Measurements from ENCODE around the gene DCUN1D1. TPM values are rescaled to one million over a fixed set of nuclear protein-coding genes. Genes with fewer than 3 reads are reported as not detected.

DCUN1D1 gene
- total and polyA plus RNA-seq, 2 of the 8 experiments (the other 6 are each of a cell fraction or from before 2014, with no cell fraction given): 6.8 to 70.3 TPM

GRCh38 chr3:182959474-182960350 is 20.6 kb downstream of the DCUN1D1 start:
- H2BK15ac ChIP-seq (ENCODE audit: low read length): no peak overlapping the region
- peak overlapping the region; percentile 91 for H4K5ac ChIP-seq (ENCODE audit: insufficient read length, low read depth, low read length)
- H3K9ac ChIP-seq (replicated peaks in 1 of 4; ENCODE audit: extremely low read depth in 1 of 4, low read depth in 3 of 4, low read length in 3 of 4): no peak overlapping the region
- no peak for DNase-seq (ENCODE audit: low read depth in 1 of 2, low spot score in 2 of 2)
- H2BK12ac ChIP-seq (ENCODE audit: low read depth, low read length): no peak overlapping the region
- H3K18ac ChIP-seq (ENCODE audit: extremely low read depth, low read length): no peak overlapping the region
- H3K27me3 ChIP-seq (replicated peaks in 1 of 4; ENCODE audit: control insufficient read depth in 3 of 4, extremely low read depth in 1 of 4, insufficient read depth in 3 of 4, low read length in 3 of 4): no peaks in the 10 kb centered on the region
- ChIA-PET POLR2A (ENCODE audit: partially characterized antibody) (no interaction called here), CTCF (ENCODE audit: partially characterized antibody) (interaction anchor here (1.2 to 1.4 kb wide), 2 partner anchors 10 to 50 kb away, joined by 3 to 5 read pairs; no protein-coding TSS in a partner anchor)
- H3K4me2 ChIP-seq (ENCODE audit: insufficient read depth in 1 of 2, low read depth in 2 of 2, low read length in 2 of 2): peak overlapping the region in 1 of 2 experiments; percentile 21; a peak in 1 of 4 replicates
- no peak overlapping the region for H3K14ac ChIP-seq (ENCODE audit: insufficient read length)
- peak; percentile 52 for FAIRE-seq
- no peak overlapping the region for H3K27ac ChIP-seq (ENCODE audit: low read depth, low read length)
- no peak overlapping the region for H4K91ac ChIP-seq (replicated peaks; ENCODE audit: insufficient read length, low read length)
- H3K36me3 ChIP-seq (ENCODE audit: control insufficient read depth in 2 of 4, insufficient read depth in 4 of 4, low read length in 3 of 4): peaks cover 0 to 28% (median 0%) of the 10 kb centered on the region in 4 experiments; a peak in 3 of 8 replicates
- no peak overlapping the region for H3K56ac ChIP-seq (replicated peaks; ENCODE audit: insufficient read length, low read depth, low read length)
- no peak for TF ChIP-seq TAF1 (IDR thresholded peaks at IDR 0.05; ENCODE audit: low read depth, low read length)
- TF ChIP-seq ATF3 (IDR thresholded peaks at IDR 0.05; ENCODE audit: insufficient read depth, low read depth, low read length): 0 out of 2 replicates have a peak, but pooled peaks have one; percentile 6
- no peaks in the 10 kb centered on the region for H3K23me2 ChIP-seq (ENCODE audit: low read depth, low read length)
- H2BK20ac ChIP-seq (ENCODE audit: low read length): no peak overlapping the region
- H2BK5ac ChIP-seq (ENCODE audit: low read depth, low read length): no peak overlapping the region
- peaks cover 0 to 4% (median 3%) of the 10 kb centered on the region in 4 experiments; a peak in 4 of 7 replicates for H3K4me1 ChIP-seq (replicated peaks in 1 of 4; ENCODE audit: control insufficient read depth in 3 of 4, insufficient read depth in 4 of 4, low read length in 3 of 4)
- H3K9me3 ChIP-seq (ENCODE audit: insufficient read depth in 2 of 2, low read depth in 1 of 2, low read length in 1 of 2): no peaks in the 10 kb centered on the region
- H4K8ac ChIP-seq (ENCODE audit: extremely low read depth, insufficient read depth, low read length): no peak overlapping the region
- no peaks in the 10 kb centered on the region for H4K20me1 ChIP-seq (replicated peaks in 1 of 2; ENCODE audit: control insufficient read depth in 1 of 2, insufficient read depth in 2 of 2, low read length in 2 of 2)
- H3K79me2 ChIP-seq (ENCODE audit: control insufficient read depth in 1 of 2, insufficient read depth in 2 of 2, low read length in 2 of 2): peaks cover 0 to 10% of the 10 kb centered on the region in 2 experiments; a peak in 2 of 4 replicates
- no peak overlapping the region for H2BK120ac ChIP-seq (replicated peaks; ENCODE audit: low read depth, low read length)
- H3K4ac ChIP-seq (replicated peaks; ENCODE audit: insufficient read length, low read depth, low read length): no peak overlapping the region
- H3K4me3 ChIP-seq (ENCODE audit: extremely low read depth in 1 of 4, insufficient read depth in 2 of 4, low read depth in 3 of 4, low read length in 4 of 4): no peak overlapping the region
- H3K79me1 ChIP-seq (ENCODE audit: low read depth, low read length): no peaks in the 10 kb centered on the region
- H2AK5ac ChIP-seq (ENCODE audit: low read depth, low read length): no peak overlapping the region
- WGBS, 2 experiments (ENCODE audit: extremely low coverage in 1 of 2, insufficient coverage in 1 of 2, insufficient read length in 1 of 2, insufficient replicate concordance in 2 of 2, low coverage in 1 of 2, low lambda C conversion rate in 2 of 2, missing lambda C conversion rate in 1 of 2): 50% methylated on average over 4 of the region's 4 CpGs; no CpG with 5 or more reads in 1 of the 2 experiments
- no peak overlapping the region for H2AFZ ChIP-seq (ENCODE audit: low read length)
- no peak overlapping the region for H3K23ac ChIP-seq (ENCODE audit: insufficient read length)
